CD4-positive, alpha-beta T cell treated with Interleukin-15 for 4 hours (primary cell): ENCODE measurements around the gene TAS2R4.
"Not testable (repeated sequence)": the region's sequence is repeated elsewhere in the genome, so short reads cannot be mapped to it uniquely, and the experiment has no call there.

ENCODE experiments used
- DNase-seq: peaks from one replicate; pipeline ENCODE4 v3.0.0-alpha.2; 2020; ENCODE audit warnings: low spot score

Gene TAS2R4

GRCh38 chr7:141776374-141776773 lies at the start of gene TAS2R4:
TAS2R4 (plus strand) TSS chr7:141776674; CDS start chr7:141778489, 1,815 bp downstream.
- DNase-seq, result no peak

DNA sequence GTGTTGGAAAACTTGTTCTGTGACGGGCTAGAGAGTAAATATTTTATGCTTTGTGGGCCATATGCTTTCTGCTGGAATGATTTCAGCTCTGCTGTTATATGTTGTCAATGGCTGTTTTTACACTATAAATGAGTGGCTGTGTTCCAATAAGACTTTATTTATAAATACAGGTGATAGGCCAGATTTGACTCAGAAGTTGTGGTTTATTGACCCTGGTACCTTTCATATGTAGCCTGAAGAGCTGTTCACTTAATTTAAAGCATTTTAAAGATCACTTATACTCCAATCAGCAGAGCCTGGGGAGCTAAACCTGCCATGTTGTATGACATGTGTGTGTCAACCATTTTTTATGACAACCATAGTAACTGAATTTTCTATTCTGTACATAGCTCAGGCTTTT lies 47.5 kb upstream of the TAS2R4 start:
- DNase-seq, result no peak

DNA sequence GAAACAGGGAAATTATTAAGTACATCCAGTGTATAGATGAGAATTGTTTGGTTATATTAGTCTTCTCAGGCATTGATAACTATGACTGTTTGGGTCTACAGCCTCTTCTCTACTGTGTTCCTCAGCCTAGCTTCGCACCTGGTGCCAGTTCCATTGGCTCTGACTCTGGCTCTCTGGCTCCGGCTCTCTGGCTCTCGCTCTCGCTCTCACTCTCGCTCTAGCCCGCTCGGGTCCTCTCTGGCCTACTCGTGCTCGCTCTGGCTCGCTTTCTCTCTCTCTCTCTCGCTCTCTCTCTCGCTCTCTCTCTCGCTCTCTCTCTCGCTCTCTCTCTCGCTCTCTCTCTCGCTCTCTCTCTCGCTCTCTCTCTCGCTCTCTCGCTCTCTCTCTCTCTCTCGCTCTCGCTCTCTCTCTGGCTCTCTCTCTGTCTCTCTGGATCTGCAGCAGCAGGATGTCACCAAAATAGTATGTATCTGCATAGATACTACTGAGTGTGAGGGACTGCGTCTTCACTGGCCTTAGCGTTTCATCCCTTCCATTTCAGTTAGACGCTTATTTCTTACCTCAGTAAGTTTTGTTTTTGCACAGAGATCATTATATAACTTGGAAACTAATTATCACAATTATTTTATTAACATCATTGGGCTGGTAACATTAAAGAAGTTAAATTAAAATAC lies 44.9 kb upstream of the TAS2R4 start:
- DNase-seq, result no peak

DNA sequence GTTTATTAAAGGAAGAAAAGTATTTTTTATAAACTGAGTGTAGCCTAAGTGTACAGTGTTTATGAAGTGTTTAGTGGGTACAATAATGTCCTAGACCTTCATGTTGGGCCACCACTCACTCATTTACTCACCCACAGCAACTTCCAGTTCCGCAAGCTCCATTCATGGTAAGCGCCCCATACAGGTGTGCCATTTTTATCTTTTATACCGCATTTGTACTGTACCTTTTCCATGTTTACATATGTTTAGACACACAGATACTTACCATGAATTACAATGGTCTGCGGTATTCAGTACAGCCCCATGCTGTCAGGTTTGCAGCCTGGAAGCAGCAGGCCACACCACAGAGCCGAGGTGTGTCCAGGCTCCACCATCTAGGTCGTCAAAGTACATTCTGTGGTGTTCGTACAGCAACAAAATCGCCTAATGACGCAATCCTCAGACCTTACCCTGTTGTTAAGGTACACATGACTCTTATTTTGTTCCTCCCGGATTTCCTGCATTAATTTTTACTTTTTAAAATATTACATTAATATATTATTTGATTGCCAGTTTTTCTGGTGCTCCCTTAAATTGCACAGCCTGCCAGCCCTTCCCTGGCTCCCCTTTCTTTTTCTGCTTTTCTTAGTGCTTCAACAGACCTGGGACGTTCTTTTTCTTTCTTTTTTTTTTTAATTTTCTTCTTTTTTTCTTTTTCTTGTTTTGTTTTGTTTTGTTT lies 39.2 kb upstream of the TAS2R4 start:
- DNase-seq, result peak; percentile 4

DNA sequence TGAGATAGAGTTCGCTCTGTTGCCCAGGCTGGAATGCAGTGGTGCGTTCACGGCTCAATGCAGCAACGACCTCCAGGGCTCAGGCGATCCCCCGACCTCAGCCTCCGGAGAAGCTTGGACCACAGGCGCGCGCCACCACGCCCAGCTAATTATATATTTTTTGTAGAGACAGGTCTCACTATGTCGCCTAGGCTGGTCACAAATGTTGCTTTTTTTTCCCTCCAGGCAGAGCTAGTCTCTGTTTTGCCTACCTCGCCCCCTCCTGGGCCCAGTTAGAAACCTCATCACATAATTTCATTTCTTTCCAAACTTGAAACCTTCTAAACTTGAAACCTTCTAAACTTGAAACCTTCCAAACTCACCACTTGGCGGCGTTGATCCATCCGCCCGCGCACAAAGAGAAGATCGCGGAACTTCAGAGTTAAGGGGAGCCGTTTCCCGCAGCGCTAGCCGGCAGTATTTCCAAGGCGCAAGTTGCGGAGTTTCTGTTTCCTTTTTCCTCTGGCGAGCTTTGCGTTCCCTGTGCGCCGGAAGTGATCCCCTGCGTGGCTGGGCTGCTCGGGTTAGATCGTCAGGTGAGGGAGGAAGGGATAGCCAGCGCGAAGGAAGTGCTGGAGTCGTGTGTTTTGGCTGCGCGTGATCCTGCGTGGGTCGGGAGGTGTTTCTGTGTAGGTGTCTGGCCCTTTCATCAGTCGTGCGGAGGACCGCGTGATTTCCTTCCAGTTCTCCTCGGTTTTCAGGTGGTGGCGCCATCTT lies 38.5 kb upstream of the TAS2R4 start, which contains the start of gene SSBP1:
Gene SSBP1, plus strand, starts transcription at position 523 of the 756 bp plus-strand sequence. CDS start 809 bp downstream, outside the sequence.
- DNase-seq, result peak; percentile 93

DNA sequence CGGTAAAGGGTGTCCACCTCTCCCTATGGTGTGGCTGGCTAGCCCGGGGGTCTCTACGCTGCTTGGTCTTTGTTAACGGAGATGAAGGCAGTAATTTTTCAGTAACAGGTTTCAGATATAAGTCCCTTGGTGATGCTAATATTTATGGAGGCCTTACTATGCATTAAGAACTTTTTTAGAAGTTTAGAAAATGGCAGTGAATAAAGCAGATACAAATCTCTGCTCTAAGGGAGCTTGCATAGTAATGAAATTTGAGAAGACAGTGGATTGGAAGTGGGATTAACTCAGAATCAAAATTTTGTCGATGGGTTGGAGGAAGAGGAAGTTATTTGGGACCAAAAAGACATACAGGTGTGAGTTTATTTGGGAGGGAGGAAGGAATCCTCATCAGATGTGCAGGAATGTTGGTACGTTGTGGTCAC lies 37.9 kb upstream of the TAS2R4 start:
- DNase-seq, result no peak

DNA sequence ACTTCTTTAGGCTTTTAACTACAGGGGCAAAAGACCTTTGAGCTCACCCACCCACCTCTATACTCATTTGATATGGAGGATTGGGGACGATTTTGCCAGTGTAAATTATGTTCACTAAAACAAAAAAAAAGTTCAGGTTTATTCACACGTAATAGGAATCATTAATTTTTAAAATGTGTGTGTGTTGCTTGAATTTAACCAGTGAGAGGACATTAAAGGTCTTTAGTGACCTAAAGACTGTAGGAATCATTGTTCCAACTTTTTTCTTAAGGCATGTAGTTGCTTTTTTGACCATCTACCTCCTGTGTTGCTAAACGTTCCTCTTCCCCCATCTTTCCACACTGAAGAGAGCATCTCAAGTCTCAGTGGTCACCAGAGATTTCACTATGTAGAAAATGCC lies 37.2 kb upstream of the TAS2R4 start:
- no peak for DNase-seq

DNA sequence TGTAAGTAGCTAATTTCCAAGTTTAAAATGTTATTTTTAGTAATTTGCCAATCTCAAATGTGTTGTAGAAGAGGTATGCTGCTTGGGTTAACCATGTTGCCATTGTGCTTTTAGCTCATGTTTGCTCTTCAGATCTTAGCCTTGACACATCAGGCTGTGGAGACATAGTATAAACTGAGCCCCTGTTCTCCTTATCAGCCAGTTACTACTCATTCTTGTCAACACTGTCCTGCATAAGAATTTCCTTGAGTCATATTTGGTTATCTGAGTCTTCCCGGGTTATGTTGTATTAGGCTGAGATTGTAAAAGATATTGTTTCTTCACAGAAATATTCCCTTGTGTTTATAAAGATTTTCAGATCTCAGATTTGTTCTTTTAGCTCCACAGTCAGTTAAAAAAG lies 34.2 kb upstream of the TAS2R4 start:
- no peak for DNase-seq

GRCh38 chr7:141744131-141744530 lies 32.3 kb upstream of the TAS2R4 start:
- DNase-seq, result no peak

DNA sequence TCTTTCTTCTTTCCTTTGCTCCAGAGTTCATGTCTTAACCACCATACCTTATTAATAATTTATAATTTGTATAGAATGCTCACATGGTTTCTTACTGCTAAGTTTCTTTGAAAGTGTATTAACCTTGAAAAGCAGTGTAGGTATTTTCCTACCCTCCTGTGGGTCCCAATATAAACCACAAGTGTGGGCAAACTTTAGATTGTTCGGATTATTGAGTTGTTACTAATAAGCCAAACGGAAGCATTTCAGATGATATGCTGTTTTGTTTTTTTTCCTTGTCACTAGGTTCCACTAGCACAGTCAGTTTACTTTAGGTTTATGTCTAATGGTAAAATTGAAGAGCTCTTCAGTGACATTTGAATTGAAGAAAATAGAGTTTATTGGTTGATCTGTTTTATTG lies 28.1 kb upstream of the TAS2R4 start:
- DNase-seq, result no peak

DNA sequence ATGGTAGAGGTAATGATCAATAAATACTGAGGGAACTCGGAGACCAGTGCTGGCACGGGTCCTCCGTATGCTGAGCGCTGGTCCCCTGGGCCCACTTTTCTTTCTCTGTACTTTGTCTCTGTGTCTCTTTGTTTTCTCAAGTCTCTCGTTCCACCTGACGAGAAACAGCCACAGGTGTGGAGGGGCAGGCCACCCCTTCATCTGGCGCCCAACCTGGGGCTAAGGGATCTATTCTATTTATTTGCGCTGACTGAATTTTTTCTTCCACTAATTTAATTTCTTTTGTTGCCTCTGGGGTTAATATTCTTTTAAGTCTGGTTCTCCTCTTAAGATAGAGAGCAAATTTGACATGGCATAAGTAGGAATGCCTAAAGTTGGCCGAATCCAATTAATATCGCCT lies 24.6 kb upstream of the TAS2R4 start:
- DNase-seq, result not testable (repeated sequence)

- no peak for DNase-seq
Observed at GRCh38 chr7:141752634-141753033, 23.8 kb upstream of the TAS2R4 start.

- DNase-seq, result no peak
Observed at GRCh38 chr7:141754939-141755338, 21.5 kb upstream of the TAS2R4 start.

DNA sequence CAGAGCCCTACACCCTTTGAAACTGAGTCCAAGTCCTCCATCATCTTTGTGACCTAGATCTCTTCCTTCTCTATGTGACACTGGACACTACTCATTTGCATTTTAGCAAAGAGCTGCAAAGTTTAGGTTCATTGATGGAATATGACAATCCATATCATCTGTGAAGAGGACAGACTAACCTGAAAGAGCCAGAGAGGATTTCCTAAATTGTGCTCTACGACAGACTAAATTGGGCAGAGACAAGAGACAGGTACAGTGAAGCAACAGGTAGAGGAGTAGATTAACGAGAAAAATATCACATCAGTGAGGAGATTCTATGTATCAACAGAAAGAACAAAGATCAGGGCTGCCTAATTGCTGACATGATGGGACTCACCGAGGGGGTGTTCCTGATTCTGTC lies 12.7 kb upstream of the TAS2R4 start, which contains the start of gene TAS2R3:
Gene TAS2R3, plus strand, starts transcription at position 301 of the 400 bp plus-strand sequence. Its CDS starts 62 bp downstream, at position 363.
- no peak for DNase-seq

DNA sequence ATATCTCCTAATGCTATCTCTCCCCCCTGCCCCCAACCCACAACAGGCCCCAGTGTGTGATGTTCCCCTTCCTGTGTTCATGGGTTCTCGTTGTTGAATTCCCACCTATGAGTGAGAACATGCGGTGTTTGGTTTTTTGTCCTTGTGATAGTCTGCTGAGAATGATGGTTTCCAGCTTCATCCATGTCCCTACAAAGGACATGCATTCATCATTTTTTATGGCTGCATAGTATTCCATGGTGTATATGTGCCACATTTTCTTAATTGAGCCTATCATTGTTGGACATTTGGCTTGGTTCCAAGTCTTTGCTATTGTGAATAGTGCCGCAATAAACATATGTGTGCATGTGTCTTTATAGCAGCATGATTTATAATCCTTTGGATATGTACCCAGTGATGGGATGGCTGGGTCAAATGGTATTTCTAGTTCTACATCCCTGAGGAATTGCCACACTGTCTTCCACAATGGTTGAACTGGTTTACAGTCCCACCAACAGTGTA lies 6.3 kb upstream of the TAS2R4 start:
- not testable (repeated sequence) for DNase-seq

- DNase-seq, result peak; percentile 52
Observed at GRCh38 chr7:141785706-141786552, 9.5 kb downstream of the TAS2R4 start.

- DNase-seq, result no peak
Observed at GRCh38 chr7:141788296-141788695, 11.8 kb downstream of the TAS2R4 start.

- DNase-seq, result no peak
Observed at GRCh38 chr7:141789917-141790316, 13.4 kb downstream of the TAS2R4 start, which contains the start of gene TAS2R5. TAS2R5 (plus strand) TSS chr7:141790217; CDS start chr7:141790362, 145 bp downstream.

- no peak for DNase-seq
Observed at GRCh38 chr7:141792526-141792925, 16.1 kb downstream of the TAS2R4 start.

DNA sequence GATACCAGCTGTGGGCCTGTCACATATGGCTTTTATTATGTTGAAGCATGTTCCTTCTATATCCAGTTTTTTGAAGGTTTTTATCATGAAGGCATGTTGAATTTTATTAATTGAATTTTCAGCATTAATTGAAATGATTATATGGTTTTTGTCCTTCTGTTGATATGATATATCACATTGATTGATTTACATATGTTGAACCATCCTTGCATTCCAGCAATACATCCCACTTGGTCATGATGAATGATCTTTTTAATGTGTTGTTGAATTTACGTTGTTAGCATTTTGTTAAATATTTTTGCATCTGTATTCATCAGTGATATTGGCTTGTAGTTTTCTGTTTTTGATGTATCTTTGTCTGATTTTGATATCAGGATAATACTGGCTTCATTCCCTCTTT lies 43.6 kb downstream of the TAS2R4 start:
- no peak for DNase-seq

DNA sequence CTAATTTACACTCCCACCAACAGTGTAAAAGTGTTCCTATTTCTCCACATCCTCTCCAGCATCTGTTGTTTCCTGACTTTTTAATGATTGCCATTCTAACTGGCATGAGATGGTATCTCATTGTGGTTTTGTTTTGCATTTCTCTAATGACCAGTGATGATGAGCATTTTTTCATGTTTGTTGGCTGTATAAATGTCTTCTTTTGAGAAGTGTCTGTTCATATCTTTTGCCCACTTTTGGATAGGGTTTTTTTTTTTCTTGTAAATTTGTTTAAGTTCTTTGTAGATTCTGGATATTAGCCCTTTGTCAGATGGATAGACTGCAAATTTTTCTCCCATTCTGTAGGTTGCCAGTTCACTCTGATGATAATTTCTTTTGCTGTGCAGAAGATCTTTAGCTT lies 46.0 kb downstream of the TAS2R4 start:
- not testable (repeated sequence) for DNase-seq
